Measurements from ENCODE around the gene MTX1. TPM values are rescaled to one million over a fixed set of nuclear protein-coding genes. Genes with fewer than 3 reads are reported as not detected.

The MTX1 gene
- polyA plus RNA-seq, 1 experiment = 72.7 TPM

DNA sequence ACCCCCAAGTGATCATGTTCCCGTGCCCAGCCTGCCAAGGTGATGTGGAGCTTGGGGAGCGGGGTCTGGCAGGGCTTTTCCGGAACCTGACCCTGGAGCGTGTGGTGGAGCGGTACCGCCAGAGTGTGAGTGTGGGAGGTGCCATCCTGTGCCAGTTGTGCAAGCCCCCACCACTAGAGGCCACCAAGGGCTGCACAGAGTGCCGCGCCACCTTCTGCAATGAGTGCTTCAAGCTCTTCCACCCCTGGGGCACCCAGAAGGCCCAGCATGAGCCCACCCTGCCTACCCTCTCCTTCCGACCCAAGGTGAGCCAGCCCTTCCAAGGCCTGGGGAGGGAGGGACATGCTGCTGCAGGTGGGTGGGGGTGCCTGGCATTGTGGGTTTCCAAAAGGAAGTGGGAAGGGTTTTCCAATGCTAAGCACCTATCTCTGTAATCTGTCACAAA, 32.5 kb upstream of the MTX1 start:
- H3K27me3 ChIP-seq (ENCODE audit: control insufficient read depth, insufficient read depth, low read length) = no peaks in the 10 kb centered on the region
- POLR2A ChIA-PET = no interaction called here
- CTCF ChIA-PET = interaction anchor here (0.9 to 10.5 kb wide), 10 partner anchors 10 to 423 kb away, joined by 3 to 147 read pairs (median 12); partner anchors contain the start of gene THBS3
- DNase-seq (ENCODE audit: low read depth) = no peak
- H3K36me3 ChIP-seq (ENCODE audit: control insufficient read depth, insufficient read depth, low read length) = peaks cover 26% of the 10 kb centered on the region
- TF ChIP-seq, protein P1, sequence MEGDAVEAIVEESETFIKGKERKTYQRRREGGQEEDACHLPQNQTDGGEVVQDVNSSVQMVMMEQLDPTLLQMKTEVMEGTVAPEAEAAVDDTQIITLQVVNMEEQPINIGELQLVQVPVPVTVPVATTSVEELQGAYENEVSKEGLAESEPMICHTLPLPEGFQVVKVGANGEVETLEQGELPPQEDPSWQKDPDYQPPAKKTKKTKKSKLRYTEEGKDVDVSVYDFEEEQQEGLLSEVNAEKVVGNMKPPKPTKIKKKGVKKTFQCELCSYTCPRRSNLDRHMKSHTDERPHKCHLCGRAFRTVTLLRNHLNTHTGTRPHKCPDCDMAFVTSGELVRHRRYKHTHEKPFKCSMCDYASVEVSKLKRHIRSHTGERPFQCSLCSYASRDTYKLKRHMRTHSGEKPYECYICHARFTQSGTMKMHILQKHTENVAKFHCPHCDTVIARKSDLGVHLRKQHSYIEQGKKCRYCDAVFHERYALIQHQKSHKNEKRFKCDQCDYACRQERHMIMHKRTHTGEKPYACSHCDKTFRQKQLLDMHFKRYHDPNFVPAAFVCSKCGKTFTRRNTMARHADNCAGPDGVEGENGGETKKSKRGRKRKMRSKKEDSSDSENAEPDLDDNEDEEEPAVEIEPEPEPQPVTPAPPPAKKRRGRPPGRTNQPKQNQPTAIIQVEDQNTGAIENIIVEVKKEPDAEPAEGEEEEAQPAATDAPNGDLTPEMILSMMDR (IDR thresholded peaks at IDR 0.05; ENCODE audit: insufficient read depth, low read depth, low read length) = 0 out of 2 replicates have a peak, but pooled peaks have one; percentile 12
- H3K4me3 ChIP-seq (ENCODE audit: low read depth, low read length) = no peak overlapping the region

DNA sequence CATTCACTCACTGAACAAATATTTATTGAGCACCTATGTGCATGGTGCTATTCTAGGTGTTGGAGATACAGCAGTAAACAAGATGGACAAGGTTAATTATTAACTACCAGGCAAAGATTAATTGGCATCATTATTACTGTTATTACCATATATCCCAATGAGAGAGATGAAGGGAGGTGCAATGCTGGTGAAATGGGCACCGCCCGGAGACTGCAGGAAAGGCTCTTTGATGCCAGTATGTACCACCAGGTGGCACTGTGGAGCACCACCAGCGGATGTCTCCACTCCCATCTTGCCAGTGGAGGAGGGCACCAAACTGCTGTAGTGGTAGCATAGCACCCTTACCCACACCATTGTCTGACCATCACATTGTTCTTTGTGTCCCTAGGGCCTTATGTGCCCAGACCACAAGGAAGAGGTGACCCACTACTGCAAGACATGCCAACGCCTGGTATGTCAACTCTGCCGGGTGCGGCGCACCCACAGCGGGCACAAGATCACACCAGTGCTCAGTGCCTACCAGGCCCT, 31.9 kb upstream of the MTX1 start:
- H3K27me3 ChIP-seq (ENCODE audit: control insufficient read depth, insufficient read depth, low read length) = no peaks in the 10 kb centered on the region
- DNase-seq (ENCODE audit: low read depth) = no peak
- ChIA-PET POLR2A (no interaction called here), CTCF (interaction anchor here (0.8 to 10.5 kb wide), 9 partner anchors 9 to 115 kb away, joined by 3 to 147 read pairs (median 16); partner anchors contain the start of gene THBS3)
- TF ChIP-seq, protein P1 (IDR thresholded peaks at IDR 0.05; ENCODE audit: insufficient read depth, low read depth, low read length) = peak; percentile 94
- no peak overlapping the region for H3K4me3 ChIP-seq (ENCODE audit: low read depth, low read length)
- H3K36me3 ChIP-seq (ENCODE audit: control insufficient read depth, insufficient read depth, low read length) = peaks cover 26% of the 10 kb centered on the region

DNA sequence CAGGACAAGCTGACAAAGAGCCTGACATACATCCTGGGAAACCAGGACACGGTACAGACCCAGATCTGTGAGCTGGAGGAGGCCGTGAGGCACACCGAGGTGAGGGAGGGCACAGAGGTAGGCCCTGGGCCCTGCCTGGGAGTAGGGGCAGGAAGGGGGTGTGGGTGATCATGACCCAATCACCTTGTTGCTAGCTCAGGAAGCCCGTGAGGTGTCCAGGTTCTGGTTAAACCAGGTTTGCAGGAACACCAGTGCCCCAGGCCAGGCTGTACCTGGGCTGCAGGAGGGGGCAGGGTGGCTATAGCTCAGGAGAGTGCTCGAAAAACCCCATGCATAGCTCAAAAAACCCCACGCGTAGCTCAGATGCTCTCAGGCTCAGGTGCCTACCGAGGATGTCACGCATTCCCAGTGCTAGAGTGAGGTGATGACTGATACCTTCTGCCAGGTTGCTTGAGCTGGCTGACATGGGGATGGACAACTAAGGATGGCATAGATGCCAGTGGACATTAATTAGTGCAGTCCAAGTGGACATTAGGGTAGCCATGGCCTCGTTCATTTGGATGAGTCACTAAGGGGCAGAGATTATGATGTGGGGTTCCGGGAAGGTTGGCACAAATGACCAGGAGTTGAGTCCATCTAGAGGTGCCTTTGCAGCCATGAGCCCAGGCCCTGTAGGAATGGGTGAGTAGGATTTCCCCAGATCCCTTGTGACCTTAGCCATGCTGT, 31.1 kb upstream of the MTX1 start:
- H3K4me3 ChIP-seq (ENCODE audit: low read depth, low read length) = no peak overlapping the region
- no peaks in the 10 kb centered on the region for H3K27me3 ChIP-seq (ENCODE audit: control insufficient read depth, insufficient read depth, low read length)
- no peak for DNase-seq (ENCODE audit: low read depth)
- ChIA-PET POLR2A (no interaction called here), CTCF (interaction anchor here (0.8 to 10.5 kb wide), 9 partner anchors 9 to 116 kb away, joined by 3 to 147 read pairs (median 4); no protein-coding TSS in a partner anchor)
- TF ChIP-seq, protein P1 (IDR thresholded peaks at IDR 0.05; ENCODE audit: insufficient read depth, low read depth, low read length) = no peak
- peaks cover 27% of the 10 kb centered on the region for H3K36me3 ChIP-seq (ENCODE audit: control insufficient read depth, insufficient read depth, low read length)

DNA sequence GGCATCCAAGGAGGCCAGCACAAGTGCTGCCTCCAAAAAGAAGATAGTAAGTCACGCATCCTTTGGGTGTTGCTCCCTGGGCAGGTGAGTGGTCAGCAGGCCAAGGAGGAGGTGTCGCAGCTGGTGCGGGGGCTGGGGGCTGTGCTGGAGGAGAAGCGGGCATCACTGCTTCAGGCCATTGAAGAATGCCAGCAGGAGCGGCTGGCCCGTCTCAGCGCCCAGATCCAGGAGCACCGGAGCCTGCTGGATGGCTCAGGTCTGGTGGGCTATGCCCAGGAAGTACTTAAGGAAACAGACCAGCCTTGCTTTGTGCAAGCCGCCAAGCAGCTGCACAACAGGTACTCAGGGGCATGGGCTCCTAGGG, 30.6 kb upstream of the MTX1 start:
- POLR2A ChIA-PET = no interaction called here
- TF ChIP-seq, protein P1 (IDR thresholded peaks at IDR 0.05; ENCODE audit: insufficient read depth, low read depth, low read length) = no peak

DNA sequence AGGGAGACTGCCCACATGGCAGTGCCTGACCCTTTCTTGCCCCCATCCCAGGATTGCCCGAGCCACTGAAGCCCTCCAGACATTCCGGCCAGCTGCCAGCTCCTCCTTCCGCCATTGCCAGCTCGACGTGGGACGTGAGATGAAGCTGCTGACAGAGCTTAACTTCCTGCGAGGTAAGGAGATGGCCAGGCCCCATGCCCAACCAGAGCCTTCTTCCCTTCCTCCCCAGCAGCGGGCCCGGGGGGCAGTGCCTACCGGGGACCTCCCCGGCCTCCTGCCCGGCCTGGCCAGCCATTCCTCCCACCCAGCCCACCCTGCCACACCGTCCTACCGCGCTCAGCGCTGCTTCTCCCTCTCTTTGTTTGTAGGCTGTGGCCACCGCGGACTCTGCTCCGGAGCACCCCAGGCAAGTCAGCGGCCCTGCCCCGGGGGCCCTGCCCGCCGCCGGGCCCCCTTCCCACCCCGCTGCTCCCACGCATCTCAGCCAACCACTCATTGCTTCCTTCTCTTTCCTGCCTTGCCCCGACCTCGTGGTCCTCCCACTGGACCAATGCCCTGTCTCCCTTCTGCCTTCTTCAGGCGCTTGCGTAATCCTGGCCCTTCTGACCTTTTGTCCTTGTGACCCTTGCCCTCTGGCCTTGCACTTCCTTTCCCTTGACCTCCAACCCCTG, 29.9 kb upstream of the MTX1 start:
- DNase-seq (ENCODE audit: low read depth) = no peak
- TF ChIP-seq, protein P1 (IDR thresholded peaks at IDR 0.05; ENCODE audit: insufficient read depth, low read depth, low read length) = no peak
- no peak overlapping the region for H3K4me3 ChIP-seq (ENCODE audit: low read depth, low read length)
- no peaks in the 10 kb centered on the region for H3K27me3 ChIP-seq (ENCODE audit: control insufficient read depth, insufficient read depth, low read length)
- peaks cover 27% of the 10 kb centered on the region for H3K36me3 ChIP-seq (ENCODE audit: control insufficient read depth, insufficient read depth, low read length)
- POLR2A ChIA-PET = no interaction called here
- CTCF ChIA-PET = interaction anchor here (1.8 to 10.5 kb wide), 3 partner anchors 15 to 87 kb away, joined by 4 to 147 read pairs (median 7); no protein-coding TSS in a partner anchor

More for the DNA sequence above, 30.6 kb upstream of the MTX1 start:
- H3K4me3 ChIP-seq (ENCODE audit: low read depth, low read length) = no peak overlapping the region
- CTCF ChIA-PET = interaction anchor here (0.9 to 10.5 kb wide), 6 partner anchors 8 to 87 kb away, joined by 3 to 147 read pairs (median 6); no protein-coding TSS in a partner anchor
- no peaks in the 10 kb centered on the region for H3K27me3 ChIP-seq (ENCODE audit: control insufficient read depth, insufficient read depth, low read length)
- DNase-seq (ENCODE audit: low read depth) = no peak
- peaks cover 27% of the 10 kb centered on the region for H3K36me3 ChIP-seq (ENCODE audit: control insufficient read depth, insufficient read depth, low read length)
